Neural cell (in vitro differentiated cells): ENCODE measurements around the gene OR2S2. TPM values are rescaled to one million over a fixed set of nuclear protein-coding genes. Genes with fewer than 3 reads are reported as not detected.

Source experiments
- H2AFZ ChIP-seq: fragments of 200-600, 300-800 bp; sonication (generic), shearing (Covaris generic); 2 replicates; pipeline ENCODE4 v1.6.0; 2014; ENCODE audit warnings: low read depth, mild to moderate bottlenecking, antibody characterized with exemption, low read length, moderate library complexity
- H3F3A ChIP-seq: fragments of 200-600 bp; shearing (Covaris generic); 2 replicates; pipeline ENCODE4 v1.6.1; 2016; ENCODE audit warnings: mild to moderate bottlenecking, moderate library complexity, mixed read lengths, antibody characterized with exemption, low read length; ENCODE audit not compliant: insufficient read depth, poor library complexity, severe bottlenecking
- H3K27ac ChIP-seq: fragments of 200-600, 300-800 bp; sonication (generic), shearing (Covaris generic); 2 replicates; pipeline ENCODE4 v1.5.1; 2014; ENCODE audit warnings: mild to moderate bottlenecking, low read length, moderate library complexity
- H3K27me3 ChIP-seq: fragments of 300-800, 200-600 bp; sonication (generic), shearing (Covaris generic); 2 replicates; pipeline ENCODE4 v1.6.0; 2014; ENCODE audit warnings: mild to moderate bottlenecking, low read depth, low read length, moderate library complexity; ENCODE audit not compliant: insufficient read depth
- H3K36me3 ChIP-seq: fragments of 300-800, 200-600 bp; sonication (generic), shearing (Covaris generic); 2 replicates; pipeline ENCODE4 v1.5.1; 2014; ENCODE audit warnings: mild to moderate bottlenecking, antibody characterized with exemption, low read length, moderate library complexity; ENCODE audit not compliant: insufficient read depth
- H3K4me2 ChIP-seq: fragments of 300-800, 200-600 bp; sonication (generic), shearing (Covaris generic); 2 replicates; pipeline ENCODE4 v1.6.0; 2014; ENCODE audit warnings: mild to moderate bottlenecking, low read length
- H3K4me3 ChIP-seq: fragments of 300-800, 200-600 bp; sonication (generic), shearing (Covaris generic); 2 replicates; pipeline ENCODE4 v1.5.1; 2014; ENCODE audit warnings: mild to moderate bottlenecking, low read length, moderate library complexity
- H3K79me2 ChIP-seq: fragments of 200-600 bp; shearing (Covaris generic); replicated peaks from 2 replicates; pipeline ENCODE4 v1.6.0; 2014; ENCODE audit warnings: mild to moderate bottlenecking, low read length, moderate library complexity; ENCODE audit not compliant: insufficient read depth
- H3K9ac ChIP-seq: fragments of 300-800, 200-600 bp; sonication (generic), shearing (Covaris generic); 2 replicates; pipeline ENCODE4 v1.6.1; 2016; ENCODE audit warnings: mild to moderate bottlenecking, low read length, mixed read lengths
- H3K9me2 ChIP-seq: fragments of 200-600 bp; shearing (Covaris generic); 2 replicates; pipeline ENCODE4 v1.6.1; 2016; ENCODE audit warnings: mild to moderate bottlenecking, low read length, mixed read lengths; ENCODE audit not compliant: insufficient read depth
- H3K9me3 ChIP-seq: fragments of 200-600, 300-800 bp; sonication (generic), shearing (Covaris generic); 2 replicates; pipeline ENCODE4 v1.6.1; 2016; ENCODE audit warnings: mild to moderate bottlenecking, mixed run types, low read length, moderate library complexity, mixed read lengths
- H4K20me1 ChIP-seq: fragments of 200-600 bp; shearing (Covaris generic); 2 replicates; pipeline ENCODE4 v1.6.1; 2016; ENCODE audit warnings: mild to moderate bottlenecking, mixed run types; ENCODE audit not compliant: insufficient read depth
- EP300 ChIP-seq: fragments of 450-650 bp; conservative IDR thresholded peaks from 2 replicates; pipeline ENCODE4 v1.6.1; 2014; ENCODE audit warnings: antibody characterized with exemption, mild to moderate bottlenecking, moderate library complexity; ENCODE audit not compliant: poor library complexity, severe bottlenecking
- EZH2 ChIP-seq: fragments of 200-600, 300-800 bp; shearing (Covaris generic), sonication (generic); IDR thresholded peaks from 2 replicates; pipeline ENCODE4 v1.6.1; 2014; ENCODE audit warnings: antibody characterized with exemption, low read length, borderline replicate concordance, mild to moderate bottlenecking; ENCODE audit not compliant: insufficient read depth, poor library complexity, severe bottlenecking
- MXI1 ChIP-seq: fragments of 450-650 bp; conservative IDR thresholded peaks from 2 replicates; pipeline ENCODE4 v1.6.1; 2014; ENCODE audit warnings: antibody characterized with exemption, mild to moderate bottlenecking; ENCODE audit not compliant: poor library complexity, severe bottlenecking
- POLR2AphosphoS5 ChIP-seq: IDR thresholded peaks from 2 replicates; pipeline ENCODE4 v1.6.1; 2012
- RAD21 ChIP-seq: fragments of 450-650 bp; conservative IDR thresholded peaks from 2 replicates; pipeline ENCODE4 v1.6.1; 2014; ENCODE audit warnings: antibody characterized with exemption, mild to moderate bottlenecking, moderate library complexity
- SMC3 ChIP-seq: fragments of 450-650 bp; conservative IDR thresholded peaks from 2 replicates; pipeline ENCODE4 v1.6.1; 2014; ENCODE audit warnings: antibody characterized with exemption, mild to moderate bottlenecking, moderate library complexity; ENCODE audit not compliant: poor library complexity
- TAF1 ChIP-seq: IDR thresholded peaks from 2 replicates; pipeline ENCODE4 v1.6.1; 2012; ENCODE audit warnings: low read depth
- polyA plus RNA-seq: library from polyadenylated mRNA; depleted of rRNA; stranded (reverse); fragments of >200 nt; gene quantifications from 2 replicates; pipeline ENCODE4 v1.2.3, GENCODE V29; 2014
- TF ChIP-seq, protein P1 (sequence below): IDR thresholded peaks from 2 replicates; pipeline ENCODE4 v1.6.1; 2012; ENCODE audit warnings: borderline replicate concordance
- TF ChIP-seq, protein P2 (sequence below): fragments of 450-650 bp; IDR thresholded peaks from 2 replicates; pipeline ENCODE4 v1.5.1; 2014; ENCODE audit warnings: antibody characterized with exemption, mild to moderate bottlenecking, moderate library complexity; ENCODE audit not compliant: poor library complexity, severe bottlenecking

Gene OR2S2
- polyA plus RNA-seq, 1 donor from 2014 or later = not detected

DNA sequence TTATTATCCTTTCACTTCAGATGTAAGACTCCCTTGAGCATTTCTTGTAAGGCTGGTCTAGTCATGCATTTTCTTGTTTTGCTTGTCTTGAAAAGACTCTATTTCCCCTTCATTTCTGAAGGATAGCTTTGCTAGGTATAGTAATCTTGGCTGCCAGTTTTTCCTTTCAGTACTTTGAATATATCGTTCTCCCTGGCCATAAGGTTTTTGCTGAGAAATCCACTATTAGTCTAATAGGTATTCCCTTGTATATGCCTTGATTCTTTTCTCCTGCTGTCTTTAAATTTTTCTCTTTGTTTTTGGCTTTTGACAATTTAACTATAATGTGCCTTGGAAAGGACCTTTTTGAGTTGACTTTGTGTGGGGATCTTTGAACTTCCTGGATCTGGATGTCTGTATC, 16.8 kb upstream of the OR2S2 start:
- Histone ChIP-seq H3F3A (no peaks in the 10 kb centered on the region), H3K4me3 (no peak overlapping the region), H3K9me3 (no peaks in the 10 kb centered on the region), H3K36me3 (no peaks in the 10 kb centered on the region), H3K27me3 (no peaks in the 10 kb centered on the region), H4K20me1 (no peaks in the 10 kb centered on the region), H3K4me2 (no peak overlapping the region), H3K9me2 (no peaks in the 10 kb centered on the region), H3K9ac (no peak overlapping the region), H3K27ac (no peak overlapping the region), H2AFZ (no peak overlapping the region), H3K79me2 (no peaks in the 10 kb centered on the region)
- TF ChIP-seq EZH2 (no peak), TAF1 (no peak), SMC3 (no peak), MXI1 (no peak), EP300 (no peak), RAD21 (no peak), POLR2AphosphoS5 (no peak)
- TF ChIP-seq, protein P1, sequence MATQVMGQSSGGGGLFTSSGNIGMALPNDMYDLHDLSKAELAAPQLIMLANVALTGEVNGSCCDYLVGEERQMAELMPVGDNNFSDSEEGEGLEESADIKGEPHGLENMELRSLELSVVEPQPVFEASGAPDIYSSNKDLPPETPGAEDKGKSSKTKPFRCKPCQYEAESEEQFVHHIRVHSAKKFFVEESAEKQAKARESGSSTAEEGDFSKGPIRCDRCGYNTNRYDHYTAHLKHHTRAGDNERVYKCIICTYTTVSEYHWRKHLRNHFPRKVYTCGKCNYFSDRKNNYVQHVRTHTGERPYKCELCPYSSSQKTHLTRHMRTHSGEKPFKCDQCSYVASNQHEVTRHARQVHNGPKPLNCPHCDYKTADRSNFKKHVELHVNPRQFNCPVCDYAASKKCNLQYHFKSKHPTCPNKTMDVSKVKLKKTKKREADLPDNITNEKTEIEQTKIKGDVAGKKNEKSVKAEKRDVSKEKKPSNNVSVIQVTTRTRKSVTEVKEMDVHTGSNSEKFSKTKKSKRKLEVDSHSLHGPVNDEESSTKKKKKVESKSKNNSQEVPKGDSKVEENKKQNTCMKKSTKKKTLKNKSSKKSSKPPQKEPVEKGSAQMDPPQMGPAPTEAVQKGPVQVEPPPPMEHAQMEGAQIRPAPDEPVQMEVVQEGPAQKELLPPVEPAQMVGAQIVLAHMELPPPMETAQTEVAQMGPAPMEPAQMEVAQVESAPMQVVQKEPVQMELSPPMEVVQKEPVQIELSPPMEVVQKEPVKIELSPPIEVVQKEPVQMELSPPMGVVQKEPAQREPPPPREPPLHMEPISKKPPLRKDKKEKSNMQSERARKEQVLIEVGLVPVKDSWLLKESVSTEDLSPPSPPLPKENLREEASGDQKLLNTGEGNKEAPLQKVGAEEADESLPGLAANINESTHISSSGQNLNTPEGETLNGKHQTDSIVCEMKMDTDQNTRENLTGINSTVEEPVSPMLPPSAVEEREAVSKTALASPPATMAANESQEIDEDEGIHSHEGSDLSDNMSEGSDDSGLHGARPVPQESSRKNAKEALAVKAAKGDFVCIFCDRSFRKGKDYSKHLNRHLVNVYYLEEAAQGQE = no peak
- TF ChIP-seq, protein P2, sequence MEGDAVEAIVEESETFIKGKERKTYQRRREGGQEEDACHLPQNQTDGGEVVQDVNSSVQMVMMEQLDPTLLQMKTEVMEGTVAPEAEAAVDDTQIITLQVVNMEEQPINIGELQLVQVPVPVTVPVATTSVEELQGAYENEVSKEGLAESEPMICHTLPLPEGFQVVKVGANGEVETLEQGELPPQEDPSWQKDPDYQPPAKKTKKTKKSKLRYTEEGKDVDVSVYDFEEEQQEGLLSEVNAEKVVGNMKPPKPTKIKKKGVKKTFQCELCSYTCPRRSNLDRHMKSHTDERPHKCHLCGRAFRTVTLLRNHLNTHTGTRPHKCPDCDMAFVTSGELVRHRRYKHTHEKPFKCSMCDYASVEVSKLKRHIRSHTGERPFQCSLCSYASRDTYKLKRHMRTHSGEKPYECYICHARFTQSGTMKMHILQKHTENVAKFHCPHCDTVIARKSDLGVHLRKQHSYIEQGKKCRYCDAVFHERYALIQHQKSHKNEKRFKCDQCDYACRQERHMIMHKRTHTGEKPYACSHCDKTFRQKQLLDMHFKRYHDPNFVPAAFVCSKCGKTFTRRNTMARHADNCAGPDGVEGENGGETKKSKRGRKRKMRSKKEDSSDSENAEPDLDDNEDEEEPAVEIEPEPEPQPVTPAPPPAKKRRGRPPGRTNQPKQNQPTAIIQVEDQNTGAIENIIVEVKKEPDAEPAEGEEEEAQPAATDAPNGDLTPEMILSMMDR = no peak

DNA sequence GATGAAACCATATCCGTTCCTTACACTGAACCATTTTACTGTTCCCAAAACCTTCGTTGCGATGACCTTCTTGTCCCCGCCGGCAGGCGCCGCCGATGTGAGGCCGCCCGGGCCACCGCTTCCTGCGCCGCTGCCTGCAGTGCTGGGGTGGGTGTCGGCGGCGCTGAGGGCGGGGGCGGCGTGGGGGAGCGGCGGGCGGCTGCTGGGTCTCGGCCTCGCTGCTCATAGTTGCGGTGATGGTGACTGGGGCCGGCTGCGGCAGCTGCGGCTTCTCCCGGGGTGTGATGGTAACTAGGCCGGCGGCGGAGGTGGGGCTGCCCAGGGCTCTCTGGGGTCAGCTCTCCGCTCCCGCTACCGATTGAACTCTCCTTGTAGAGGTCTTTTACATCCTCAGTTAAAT, 14.1 kb upstream of the OR2S2 start:
- H2AFZ ChIP-seq = no peak overlapping the region
- no peak overlapping the region for H3K4me2 ChIP-seq
- no peaks in the 10 kb centered on the region for H3K27me3 ChIP-seq

More for the DNA sequence above, 14.1 kb upstream of the OR2S2 start:
- H3K9me3 ChIP-seq = no peaks in the 10 kb centered on the region
- H3F3A ChIP-seq = no peaks in the 10 kb centered on the region
- no peaks in the 10 kb centered on the region for H3K36me3 ChIP-seq
- no peaks in the 10 kb centered on the region for H4K20me1 ChIP-seq
- TF ChIP-seq RAD21 (no peak), EZH2 (no peak), TAF1 (no peak), POLR2AphosphoS5 (no peak), MXI1 (no peak), EP300 (no peak), SMC3 (no peak)
- TF ChIP-seq, protein P1 = no peak
- TF ChIP-seq, protein P2 = no peak
- no peak overlapping the region for H3K9ac ChIP-seq
- H3K4me3 ChIP-seq = no peak overlapping the region
- H3K79me2 ChIP-seq = no peaks in the 10 kb centered on the region
- H3K27ac ChIP-seq = no peak overlapping the region
- no peaks in the 10 kb centered on the region for H3K9me2 ChIP-seq
